SK-N-MC (cell line): Measurements from ENCODE around the gene SRGN.

Experiments
- EZH2 ChIP-seq: fragments of 200-600 bp; sonication (generic); IDR thresholded peaks from one replicate; pipeline ENCODE4 v1.6.1; 2017; ENCODE audit warnings: antibody characterized with exemption
- FOXP2 ChIP-seq: optimal IDR thresholded peaks from 2 replicates; pipeline ENCODE3; 2011; ENCODE audit warnings: mild to moderate bottlenecking, moderate library complexity; ENCODE audit not compliant: insufficient read depth; ENCODE audit errors: extremely low read length, control extremely low read depth
- POLR2AphosphoS5 ChIP-seq: IDR thresholded peaks from 2 replicates; pipeline ENCODE4 v1.6.1; 2012; ENCODE audit warnings: mild to moderate bottlenecking, low read depth, low read length, borderline replicate concordance

GRCh38 chr10:69047111-69047832 lies 40.6 kb upstream of the SRGN start:
- TF ChIP-seq POLR2AphosphoS5, result no peak
- no peak for TF ChIP-seq EZH2
- TF ChIP-seq FOXP2, result no peak
